GM20431 (cell line): ENCODE data around the gene KLK14.

Experiments used
- in situ Hi-C: fragments of 300-500 bp; cut with MseI, MboI; formaldehyde crosslinking; loops from one replicate; pipeline ENCODE4 v1.15.0; 2020; ENCODE audit warnings: low sequenced_read_pairs; ENCODE audit not compliant: unreplicated experiment

KLK14 gene, protein sequence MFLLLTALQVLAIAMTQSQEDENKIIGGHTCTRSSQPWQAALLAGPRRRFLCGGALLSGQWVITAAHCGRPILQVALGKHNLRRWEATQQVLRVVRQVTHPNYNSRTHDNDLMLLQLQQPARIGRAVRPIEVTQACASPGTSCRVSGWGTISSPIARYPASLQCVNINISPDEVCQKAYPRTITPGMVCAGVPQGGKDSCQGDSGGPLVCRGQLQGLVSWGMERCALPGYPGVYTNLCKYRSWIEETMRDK

DNA sequence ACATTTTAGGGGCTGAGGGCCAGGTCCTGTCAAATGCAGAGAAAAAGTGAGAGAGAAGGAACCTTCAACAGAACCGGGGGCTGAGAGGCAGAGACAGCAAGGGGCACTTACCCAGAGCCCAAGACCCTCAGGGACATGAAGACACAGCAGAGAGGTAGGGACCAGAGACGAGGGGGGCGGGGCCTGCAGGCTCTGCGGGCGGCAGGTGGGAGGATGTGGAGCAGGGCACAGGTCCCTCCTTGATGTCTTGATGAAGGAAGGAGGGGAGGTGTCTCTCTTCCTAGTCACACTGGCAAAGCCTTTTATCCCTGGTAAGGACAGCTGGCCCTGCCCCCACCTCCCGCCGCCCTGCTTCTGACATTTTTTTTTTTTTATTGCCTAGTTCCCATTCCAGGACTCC, at the start of gene KLK14:
Gene KLK14, minus strand, starts transcription at position 277 of the 400 bp plus-strand sequence. Its CDS starts 273 bp downstream, at position 4.
- in situ Hi-C loops = no loop called here

DNA sequence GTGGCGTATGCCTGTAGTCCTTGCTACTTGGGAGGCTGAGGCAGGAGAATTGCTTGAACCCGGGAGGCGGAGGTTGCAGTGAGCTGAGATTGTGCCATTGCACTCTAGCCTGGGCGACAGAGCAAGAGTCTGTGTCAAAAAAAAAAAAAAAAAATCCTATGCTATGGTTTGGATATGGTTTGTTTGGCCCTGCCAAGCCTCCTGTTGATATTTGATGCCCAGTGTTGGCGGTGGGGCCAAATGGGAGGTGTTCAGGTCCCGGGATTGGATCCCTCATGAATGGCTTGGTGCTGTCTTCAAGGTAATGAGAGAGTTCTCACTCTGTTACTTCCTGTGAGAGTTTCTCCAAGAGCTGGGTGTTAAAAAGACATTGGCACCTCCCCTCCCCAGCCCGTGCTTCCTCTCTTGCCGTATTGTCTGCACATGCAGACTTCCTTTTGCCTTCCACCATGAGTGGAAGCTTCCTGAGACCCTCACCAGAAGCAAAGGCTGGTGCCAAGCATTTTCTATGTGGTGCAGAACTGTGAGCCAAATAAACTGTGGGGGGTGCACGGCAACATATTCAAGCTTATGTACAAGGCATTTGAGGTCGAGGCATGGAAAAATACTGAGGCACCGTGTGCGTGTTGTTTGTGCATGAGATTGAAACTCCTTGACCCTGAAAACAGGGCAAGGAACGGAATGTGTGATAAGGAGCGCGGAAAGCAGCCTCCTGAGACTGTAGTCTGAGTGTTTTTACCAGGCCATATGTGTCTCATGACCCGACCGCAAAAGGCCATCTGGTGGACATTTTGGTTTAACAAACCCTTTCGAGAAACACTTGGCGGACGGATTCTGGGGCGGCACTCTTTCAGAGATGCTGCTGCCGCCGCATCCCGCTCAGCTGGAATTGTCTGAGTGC, 49.3 kb upstream of the KLK14 start:
- in situ Hi-C loops = no loop called here

DNA sequence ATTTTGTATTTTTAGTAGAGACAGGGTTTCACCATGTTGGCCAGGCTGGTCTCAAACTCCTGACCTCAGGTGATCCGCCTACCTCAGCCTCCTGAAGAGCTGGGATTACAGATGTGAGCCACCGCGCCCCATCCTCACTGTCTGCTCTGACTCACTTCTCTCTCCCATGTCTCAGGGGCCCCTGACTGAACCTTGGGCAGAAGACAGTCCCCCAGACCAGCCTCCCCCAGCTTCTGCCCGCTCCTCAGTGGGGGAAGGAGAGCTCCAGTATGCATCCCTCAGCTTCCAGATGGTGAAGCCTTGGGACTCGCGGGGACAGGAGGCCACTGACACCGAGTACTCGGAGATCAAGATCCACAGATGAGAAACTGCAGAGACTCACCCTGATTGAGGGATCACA, 47.0 kb upstream of the KLK14 start:
- in situ Hi-C loops = no loop called here

DNA sequence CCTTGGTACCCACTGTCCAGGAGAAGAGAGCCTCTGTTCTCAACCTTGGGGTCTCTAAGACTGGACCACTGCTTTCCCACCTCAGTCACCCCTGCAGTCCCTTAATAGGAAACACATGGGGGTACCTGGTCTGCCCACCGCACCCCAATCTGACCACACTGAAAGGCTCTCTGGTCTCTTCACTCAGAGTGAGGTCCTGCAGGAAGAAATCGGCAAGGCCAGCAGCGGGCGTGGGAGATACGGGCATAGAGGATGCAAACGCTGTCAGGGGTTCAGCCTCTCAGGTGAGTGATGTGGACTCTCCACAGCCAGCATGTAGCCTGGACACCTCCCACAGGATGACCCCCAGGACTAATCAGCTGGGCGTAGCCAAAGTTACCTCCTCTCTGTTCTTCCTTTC, 45.5 kb upstream of the KLK14 start:
- in situ Hi-C loops = no loop called here

DNA sequence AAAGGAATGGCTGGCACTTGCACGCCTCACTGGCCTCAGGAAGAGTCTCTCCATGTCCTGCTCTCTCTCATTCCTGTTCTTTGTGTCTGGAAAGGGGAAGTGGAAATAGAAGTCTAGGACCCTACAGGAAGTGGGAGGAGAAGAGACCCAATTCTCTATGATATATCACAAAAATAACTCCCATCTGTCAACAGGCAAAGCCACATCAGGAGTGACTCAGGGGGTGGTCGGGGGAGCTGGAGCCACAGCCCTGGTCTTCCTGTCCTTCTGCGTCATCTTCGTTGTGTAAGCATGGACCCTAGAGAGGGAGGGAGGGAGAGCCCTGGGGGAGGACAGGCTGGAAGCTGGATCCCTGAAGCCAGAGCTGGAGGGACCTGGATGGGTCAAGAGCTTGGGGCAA, 45.1 kb upstream of the KLK14 start:
- in situ Hi-C loops = no loop called here

DNA sequence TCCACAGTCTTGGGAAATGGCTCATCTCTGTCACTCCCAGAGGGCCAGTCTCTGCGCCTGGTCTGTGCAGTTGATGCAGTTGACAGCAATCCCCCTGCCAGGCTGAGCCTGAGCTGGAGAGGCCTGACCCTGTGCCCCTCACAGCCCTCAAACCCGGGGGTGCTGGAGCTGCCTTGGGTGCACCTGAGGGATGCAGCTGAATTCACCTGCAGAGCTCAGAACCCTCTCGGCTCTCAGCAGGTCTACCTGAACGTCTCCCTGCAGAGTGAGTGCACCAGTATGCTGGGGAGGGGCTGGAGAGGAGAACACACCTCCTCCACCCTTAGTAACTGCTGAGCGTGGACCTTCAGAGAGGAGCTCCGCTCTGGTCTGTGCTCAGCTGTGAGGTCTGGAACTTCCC, 44.3 kb upstream of the KLK14 start:
- in situ Hi-C loops = no loop called here

DNA sequence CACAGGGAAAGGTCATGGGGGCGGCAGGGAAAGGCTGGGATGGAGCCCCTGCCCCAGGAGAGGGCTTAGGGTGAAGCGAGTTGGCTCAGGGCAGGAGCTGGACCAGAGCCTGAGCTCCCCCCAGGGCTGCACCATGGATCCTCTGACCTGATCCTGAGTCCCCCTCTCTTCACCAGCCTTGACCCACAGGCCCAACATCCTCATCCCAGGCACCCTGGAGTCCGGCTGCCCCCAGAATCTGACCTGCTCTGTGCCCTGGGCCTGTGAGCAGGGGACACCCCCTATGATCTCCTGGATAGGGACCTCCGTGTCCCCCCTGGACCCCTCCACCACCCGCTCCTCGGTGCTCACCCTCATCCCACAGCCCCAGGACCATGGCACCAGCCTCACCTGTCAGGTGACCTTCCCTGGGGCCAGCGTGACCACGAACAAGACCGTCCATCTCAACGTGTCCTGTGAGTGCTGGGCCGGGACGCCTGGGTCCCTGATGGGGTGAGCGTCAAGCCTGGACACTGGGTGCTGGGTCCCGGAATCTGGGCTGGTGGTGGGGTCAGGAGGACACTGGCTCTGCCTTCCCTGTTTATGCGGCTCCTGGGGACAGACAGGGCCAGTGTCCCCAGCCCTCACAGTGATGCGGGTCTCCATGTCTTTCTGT, 42.9 kb upstream of the KLK14 start:
- in situ Hi-C loops = no loop called here

DNA sequence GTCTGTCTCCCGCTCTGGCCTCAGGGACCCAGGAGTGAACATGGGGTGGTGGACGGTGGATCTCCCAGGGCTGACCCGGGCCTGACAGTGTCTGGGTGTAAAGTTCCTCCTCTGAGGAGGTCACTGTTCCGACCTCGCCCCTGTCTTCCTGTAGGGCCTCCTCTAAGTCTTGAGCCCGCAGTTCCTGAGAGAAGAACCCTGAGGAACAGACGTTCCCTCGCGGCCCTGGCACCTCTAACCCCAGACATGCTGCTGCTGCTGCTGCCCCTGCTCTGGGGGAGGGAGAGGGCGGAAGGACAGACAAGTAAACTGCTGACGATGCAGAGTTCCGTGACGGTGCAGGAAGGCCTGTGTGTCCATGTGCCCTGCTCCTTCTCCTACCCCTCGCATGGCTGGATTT, 42.0 kb upstream of the KLK14 start, which contains the start of gene SIGLEC9:
Gene SIGLEC9, plus strand, starts transcription at position 178 of the 400 bp plus-strand sequence. Its CDS starts 69 bp downstream, at position 247.
- in situ Hi-C loops = no loop called here

DNA sequence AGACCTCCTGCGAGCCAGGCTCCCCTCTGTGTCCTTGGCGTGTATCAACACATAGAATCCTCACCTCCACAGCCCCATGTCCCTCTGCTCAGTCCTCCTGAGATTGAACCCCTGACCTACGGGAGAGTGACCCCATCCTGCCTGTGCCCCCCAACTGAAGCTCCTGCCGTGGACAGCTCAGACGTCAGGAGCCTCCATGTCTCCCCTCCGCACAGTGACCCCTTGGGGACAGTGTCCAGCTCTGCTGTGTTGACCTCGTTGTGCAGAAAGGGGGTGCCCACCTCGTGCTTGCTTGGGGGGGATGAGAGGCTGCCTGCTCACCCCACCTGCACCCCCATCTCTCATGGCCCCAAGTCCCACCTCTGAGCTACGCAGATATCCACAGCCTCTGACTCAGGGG, 41.5 kb upstream of the KLK14 start:
- in situ Hi-C loops = no loop called here

DNA sequence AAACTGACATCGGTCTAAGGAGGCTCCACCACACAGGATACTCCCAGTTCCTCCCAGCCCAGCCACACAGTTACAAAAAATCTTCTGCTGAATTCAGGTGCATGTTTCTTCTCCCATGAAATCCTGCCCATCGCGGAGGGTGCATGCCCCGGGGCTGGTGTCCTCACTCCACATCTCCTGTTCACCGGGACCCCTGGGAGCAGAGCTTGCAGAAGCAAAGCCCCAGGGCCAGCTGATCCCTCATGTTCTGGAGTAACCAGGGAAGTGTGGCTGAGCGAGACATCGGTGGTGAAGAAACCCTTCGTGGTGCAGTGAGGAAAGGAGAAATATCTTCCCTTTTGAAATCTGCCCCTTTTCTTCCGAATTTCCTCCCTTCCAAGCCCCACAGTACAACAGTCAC, 41.1 kb upstream of the KLK14 start:
- in situ Hi-C loops = no loop called here

DNA sequence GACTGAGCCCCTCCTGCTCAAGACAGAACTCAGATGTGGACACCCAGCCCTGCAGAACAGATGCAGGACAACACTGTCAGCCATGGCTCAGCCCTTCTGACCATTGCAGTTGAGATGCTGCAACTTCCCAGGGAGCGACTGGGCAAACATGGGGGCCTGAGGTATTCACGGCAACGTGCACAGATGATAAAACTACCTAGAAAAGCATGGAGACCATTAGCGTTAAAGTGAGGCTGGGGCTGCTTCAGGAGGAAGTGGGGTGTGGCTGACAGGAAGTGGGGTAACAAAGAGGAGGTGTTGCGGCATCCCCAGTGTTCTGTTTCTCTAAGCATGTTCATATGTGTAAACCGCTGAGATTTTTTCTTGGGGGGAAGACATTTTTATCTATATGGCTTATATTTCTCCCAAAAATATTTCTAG, 40.7 kb upstream of the KLK14 start:
- in situ Hi-C loops = no loop called here

DNA sequence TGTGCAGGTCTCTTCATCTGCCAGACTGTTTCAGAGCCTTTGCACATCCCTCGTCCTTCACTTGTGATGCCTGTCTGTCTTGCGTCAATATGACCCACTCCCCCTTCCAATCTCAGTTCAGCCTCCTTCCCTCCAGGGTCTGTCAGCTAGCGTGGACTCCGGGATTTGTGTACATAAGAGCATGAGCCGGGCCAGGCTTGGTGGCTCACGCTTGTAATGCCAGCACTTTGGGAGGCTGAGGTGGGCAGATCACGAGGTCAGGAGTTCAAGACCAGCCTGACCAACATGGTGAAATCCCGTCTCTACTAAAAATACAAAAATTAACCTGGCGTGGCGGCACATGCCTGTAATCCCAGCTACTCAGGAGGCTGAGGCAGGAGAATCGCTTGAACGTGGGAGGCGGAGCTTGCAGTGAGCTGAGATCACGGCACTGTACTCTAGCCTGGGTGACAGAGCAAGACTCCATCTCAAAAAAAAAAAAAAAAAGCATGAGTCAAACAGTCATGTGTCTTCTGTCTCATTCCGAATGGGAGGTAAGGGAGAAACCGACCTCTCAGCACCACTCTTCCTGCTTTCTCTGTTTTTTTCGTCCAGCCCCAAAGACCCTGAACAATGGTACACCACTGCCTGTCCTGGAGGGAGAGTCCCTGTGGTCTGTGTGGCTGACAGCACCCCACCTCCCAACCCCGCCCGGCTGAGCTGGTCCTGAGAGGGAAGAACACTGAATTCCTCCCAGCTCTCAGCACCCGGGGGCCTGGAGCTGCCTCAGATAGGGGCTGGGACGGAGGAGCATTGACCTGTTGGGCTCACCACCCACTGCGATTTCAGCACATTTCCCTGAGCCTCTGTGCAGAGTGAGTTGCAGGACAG, 39.7 kb upstream of the KLK14 start:
- in situ Hi-C loops = no loop called here

DNA sequence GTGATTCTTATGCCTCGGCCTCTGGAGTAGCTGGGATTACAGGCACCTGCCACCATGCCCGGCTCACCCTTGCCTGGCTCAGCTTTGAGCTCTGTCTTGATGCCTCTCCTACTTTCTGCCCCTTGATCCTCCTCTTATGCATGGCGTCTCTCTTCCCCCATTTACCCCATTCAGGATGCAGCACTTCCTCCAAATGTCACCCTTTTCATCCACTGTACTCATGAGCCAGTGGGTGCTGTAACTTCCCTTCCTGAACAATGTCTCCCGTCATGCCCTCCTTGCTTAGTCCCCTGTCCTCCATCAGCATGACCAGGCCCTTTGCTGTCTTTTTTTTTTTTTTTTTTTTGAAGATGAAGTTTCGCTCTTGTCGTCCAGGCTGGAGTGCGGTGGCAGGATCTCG, 38.6 kb upstream of the KLK14 start:
- in situ Hi-C loops = no loop called here

DNA sequence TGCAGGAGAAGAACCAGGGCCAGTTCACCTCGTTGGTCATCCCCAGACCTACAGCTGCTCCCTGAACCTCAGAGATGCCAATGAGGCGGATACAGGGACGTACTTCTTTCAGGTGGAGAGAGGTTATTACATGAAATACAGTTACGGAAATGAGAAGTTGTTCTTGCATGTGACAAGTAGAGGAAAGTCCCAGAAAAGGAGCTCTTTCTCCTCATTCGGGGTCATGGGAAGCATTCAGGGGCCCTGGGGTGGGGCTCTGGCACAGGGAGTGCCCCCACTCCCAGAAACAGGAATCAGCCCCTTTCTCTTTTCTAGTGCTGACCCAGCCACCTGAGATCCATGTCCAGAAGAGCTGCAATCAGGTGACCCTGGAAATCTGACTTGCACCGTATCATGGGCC, 37.5 kb upstream of the KLK14 start:
- in situ Hi-C loops = no loop called here

DNA sequence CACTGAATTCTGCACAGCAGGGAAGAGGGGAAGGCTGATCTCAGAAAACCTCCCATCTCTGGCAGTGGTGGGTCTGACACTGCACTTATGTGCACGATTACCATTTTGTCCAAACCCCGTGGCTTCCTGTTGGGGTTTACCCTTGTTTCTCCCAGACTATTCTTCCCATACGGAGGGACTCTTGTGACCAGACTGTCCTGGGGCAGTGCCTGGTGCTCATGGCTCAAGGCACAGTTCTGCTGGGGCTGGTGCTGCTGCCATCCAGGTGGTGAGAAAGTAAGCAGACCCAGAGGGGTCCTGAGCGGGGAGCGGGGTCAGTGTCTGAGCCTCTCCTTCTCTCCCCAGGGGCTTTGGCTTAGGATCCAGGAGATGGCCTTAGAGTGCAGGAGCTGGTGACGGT, 36.9 kb upstream of the KLK14 start:
- in situ Hi-C loops = no loop called here

DNA sequence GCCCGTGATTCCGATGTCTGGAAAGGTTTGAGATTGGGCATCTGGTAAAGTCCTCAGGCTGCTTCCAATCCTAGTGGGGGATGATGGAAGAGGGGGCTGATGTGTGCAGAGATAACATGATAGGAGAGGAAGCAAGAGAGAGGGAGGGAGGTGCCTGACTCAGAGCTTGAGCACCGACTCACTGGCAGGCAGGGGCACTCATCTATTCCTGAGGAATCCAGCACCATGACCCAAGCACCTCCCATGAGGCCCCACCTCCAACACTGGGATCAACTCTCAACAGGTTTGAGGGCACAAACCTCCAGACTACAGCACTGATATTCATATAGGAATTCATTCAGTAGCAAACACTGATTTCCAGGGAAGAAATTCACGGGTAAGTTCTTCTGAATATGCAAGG, 36.4 kb upstream of the KLK14 start:
- in situ Hi-C loops = no loop called here

DNA sequence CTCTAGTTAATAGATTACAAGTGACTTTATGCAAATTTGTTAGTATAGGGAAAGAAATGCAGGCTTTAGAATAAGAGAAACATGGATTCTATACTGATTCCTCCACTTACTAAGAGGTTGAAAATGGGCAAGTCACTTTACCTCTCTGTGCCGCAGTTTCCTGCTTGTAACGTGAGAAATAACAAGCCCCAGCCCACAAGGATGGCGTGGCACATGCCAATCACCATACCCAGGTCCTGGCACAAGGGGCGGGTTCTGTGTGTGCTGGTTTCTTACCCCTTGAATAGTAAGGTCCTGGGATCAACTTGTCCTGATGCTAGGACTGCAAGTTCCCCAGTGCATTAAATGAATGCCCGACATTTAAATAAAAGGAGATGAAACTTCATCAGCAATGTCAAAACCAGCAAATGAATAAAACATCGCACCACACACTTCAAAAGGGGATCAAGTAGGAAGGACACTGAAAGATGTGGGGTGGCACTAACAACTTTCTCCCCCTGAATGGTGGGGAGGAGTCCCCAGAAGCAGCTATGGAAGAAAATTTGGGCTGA, 34.1 kb upstream of the KLK14 start:
- in situ Hi-C loops = no loop called here

DNA sequence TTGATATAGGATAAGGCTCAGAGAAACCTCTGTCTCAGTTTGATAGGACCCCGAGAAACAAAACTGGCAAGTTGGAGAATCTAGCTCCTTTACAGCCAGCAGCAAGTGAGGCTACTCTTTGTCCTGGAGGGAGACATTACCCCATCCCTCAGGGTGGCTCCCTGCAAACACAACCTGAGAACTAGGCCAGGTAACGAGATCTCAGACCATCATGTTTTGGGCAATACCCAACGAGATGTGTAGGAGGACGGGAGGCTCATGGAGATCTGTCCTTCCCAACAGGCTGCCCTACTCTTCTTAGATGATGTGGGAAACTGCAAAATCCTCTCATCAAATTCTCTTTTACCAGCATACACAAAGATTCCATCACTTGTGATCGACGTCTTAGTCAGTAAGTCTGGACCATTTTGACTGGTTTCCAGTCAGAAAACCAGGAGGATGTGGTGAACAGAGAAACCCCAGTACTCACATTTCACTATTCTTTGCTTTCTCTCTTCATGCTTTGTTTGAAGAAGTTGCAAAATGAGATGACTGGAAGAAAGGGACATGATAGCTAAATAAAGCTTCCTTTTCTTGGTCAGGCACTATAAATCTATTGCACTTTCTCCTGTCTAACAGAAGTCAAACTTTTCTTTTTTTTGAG, 31.5 kb upstream of the KLK14 start:
- in situ Hi-C loops = no loop called here

DNA sequence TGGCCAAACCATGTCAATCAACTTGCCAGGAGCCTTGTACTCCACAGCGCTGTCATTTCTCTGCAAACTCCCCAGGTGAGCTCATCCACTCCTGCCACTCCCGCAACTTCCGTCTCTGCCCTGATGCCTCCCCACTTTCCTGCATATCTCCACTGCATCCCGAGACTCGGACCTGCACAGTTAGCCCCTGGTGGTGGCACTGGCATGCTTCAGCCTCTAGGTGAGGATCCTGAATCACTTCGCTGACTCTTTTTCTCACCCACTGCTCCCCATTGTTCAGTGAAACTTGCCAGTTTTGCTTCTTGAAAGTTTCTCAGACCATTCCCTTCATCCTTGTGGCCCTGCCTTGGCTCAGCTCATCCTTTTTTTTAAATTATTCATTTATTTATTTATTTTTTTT, 28.9 kb upstream of the KLK14 start:
- in situ Hi-C loops = no loop called here
